Neural crest cell (in vitro differentiated cells): Measurements from ENCODE around the gene PNMA8B. TPM values are rescaled to one million over a fixed set of nuclear protein-coding genes. Genes with fewer than 3 reads are reported as not detected.

Source experiments
- DNase-seq: peaks from one replicate; pipeline ENCODE4 v3.0.0; 2021; ENCODE audit warnings: low read depth, mixed read lengths, low spot score
- H3K27ac Mint-ChIP-seq: one replicate; pipeline ENCODE4 v1.8.0; 2021; ENCODE audit warnings: mild to moderate bottlenecking, mixed read lengths; ENCODE audit not compliant: unreplicated experiment
- H3K27me3 Mint-ChIP-seq: 2 replicates; pipeline ENCODE4 v1.8.0; 2021; ENCODE audit warnings: low read depth, mild to moderate bottlenecking, mixed read lengths
- H3K36me3 Mint-ChIP-seq: 2 replicates; pipeline ENCODE4 v1.8.0; 2021; ENCODE audit warnings: low read depth, mild to moderate bottlenecking, mixed read lengths
- H3K4me1 Mint-ChIP-seq: 2 replicates; pipeline ENCODE4 v1.8.0; 2021; ENCODE audit warnings: mixed read lengths
- H3K4me3 Mint-ChIP-seq: one replicate; pipeline ENCODE4 v1.8.0; 2021; ENCODE audit warnings: mild to moderate bottlenecking, mixed read lengths
- H3K9me3 Mint-ChIP-seq: 2 replicates; pipeline ENCODE4 v1.8.0; 2021; ENCODE audit warnings: mixed read lengths
- total RNA-seq: library from RNA; stranded (reverse); gene quantifications from 2 replicates; pipeline ENCODE4 v1.2.1, GENCODE V29; 2021
- TF ChIP-seq, protein P1 (sequence below): fragments of 200-600 bp; sonication (generic); conservative IDR thresholded peaks from 2 replicates; pipeline ENCODE4 v1.5.0; 2021; ENCODE audit warnings: antibody characterized with exemption, mild to moderate bottlenecking

PNMA8B gene
- total RNA-seq, 1 donor from 2014 or later = 4.6 TPM

DNA sequence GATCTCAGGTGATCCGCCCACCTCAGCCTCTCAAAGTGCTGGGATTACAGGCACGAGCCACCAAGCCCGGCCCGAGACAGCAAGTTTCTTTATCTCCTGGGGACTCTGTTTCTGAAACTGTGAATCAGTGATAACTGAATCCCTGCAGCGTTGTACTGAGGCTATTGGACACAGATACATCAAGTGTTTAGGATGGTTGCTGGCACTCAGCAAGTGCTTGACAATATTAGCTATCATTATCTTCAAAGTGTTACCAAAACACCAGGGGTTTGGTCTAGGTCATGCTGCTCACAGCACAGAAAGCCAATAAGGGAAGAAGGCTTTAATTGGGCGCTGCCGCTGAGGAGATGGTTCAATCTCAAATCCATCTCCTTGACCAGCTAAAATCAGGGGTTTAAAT, 46.4 kb downstream of the PNMA8B start:
- DNase-seq = no peak
- TF ChIP-seq, protein P1, sequence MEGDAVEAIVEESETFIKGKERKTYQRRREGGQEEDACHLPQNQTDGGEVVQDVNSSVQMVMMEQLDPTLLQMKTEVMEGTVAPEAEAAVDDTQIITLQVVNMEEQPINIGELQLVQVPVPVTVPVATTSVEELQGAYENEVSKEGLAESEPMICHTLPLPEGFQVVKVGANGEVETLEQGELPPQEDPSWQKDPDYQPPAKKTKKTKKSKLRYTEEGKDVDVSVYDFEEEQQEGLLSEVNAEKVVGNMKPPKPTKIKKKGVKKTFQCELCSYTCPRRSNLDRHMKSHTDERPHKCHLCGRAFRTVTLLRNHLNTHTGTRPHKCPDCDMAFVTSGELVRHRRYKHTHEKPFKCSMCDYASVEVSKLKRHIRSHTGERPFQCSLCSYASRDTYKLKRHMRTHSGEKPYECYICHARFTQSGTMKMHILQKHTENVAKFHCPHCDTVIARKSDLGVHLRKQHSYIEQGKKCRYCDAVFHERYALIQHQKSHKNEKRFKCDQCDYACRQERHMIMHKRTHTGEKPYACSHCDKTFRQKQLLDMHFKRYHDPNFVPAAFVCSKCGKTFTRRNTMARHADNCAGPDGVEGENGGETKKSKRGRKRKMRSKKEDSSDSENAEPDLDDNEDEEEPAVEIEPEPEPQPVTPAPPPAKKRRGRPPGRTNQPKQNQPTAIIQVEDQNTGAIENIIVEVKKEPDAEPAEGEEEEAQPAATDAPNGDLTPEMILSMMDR = no peak
- Mint-ChIP-seq H3K4me1 (peaks cover 16% of the 10 kb centered on the region), H3K27ac (no peak overlapping the region), H3K36me3 (peaks cover 6% of the 10 kb centered on the region), H3K4me3 (no peak overlapping the region), H3K9me3 (peaks cover 7% of the 10 kb centered on the region), H3K27me3 (no peaks in the 10 kb centered on the region)

DNA sequence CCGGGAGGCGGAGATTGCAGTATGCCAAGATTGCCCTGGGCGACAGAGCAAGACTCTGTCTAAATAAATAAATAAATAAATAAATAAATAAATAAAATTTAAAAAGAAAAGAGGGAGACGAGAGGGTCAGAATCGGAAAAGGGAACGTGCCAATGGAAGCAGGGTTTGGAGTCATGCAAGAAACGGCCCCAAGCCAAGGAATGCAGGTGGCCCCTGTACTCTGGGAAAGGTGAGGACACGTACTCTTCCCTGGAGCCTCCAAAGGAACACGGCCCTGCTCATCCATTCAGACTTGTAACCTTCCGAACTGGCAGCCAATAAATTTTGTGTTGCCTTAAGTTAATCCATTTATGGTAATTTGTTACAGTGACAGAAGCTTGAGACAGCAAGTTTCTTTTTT, 47.1 kb downstream of the PNMA8B start:
- TF ChIP-seq, protein P1 = no peak
- H3K27me3 Mint-ChIP-seq = no peaks in the 10 kb centered on the region
- peaks cover 7% of the 10 kb centered on the region for H3K9me3 Mint-ChIP-seq
- DNase-seq = no peak
- no peak overlapping the region for H3K4me3 Mint-ChIP-seq
- peaks cover 16% of the 10 kb centered on the region for H3K4me1 Mint-ChIP-seq
- no peak overlapping the region for H3K27ac Mint-ChIP-seq
- H3K36me3 Mint-ChIP-seq = peaks cover 6% of the 10 kb centered on the region

DNA sequence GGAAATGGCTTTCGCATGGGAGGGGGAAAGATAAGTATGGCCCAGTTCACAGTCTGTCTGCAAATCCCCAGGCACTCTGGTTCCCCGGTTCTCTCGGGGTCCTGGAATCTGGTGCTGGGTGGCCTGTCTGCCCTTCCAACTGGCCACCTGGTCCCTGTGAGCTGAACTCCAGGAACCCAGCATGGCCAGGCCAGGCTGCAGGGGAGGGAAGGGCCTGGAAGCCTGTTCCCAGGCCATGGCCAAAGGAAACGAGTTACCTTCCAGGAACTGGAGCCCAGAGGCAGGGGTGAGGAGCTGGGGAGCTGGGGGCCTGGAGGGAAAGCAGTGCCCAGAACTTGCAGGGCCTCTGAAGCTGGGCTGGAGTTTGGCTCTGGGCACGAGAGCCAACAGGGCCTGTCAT, 47.8 kb downstream of the PNMA8B start:
- Mint-ChIP-seq H3K4me3 (no peak overlapping the region), H3K9me3 (peaks cover 7% of the 10 kb centered on the region), H3K4me1 (peaks cover 16% of the 10 kb centered on the region), H3K27me3 (no peaks in the 10 kb centered on the region), H3K27ac (no peak overlapping the region), H3K36me3 (peaks cover 6% of the 10 kb centered on the region)
- DNase-seq = no peak
- TF ChIP-seq, protein P1 = no peak

DNA sequence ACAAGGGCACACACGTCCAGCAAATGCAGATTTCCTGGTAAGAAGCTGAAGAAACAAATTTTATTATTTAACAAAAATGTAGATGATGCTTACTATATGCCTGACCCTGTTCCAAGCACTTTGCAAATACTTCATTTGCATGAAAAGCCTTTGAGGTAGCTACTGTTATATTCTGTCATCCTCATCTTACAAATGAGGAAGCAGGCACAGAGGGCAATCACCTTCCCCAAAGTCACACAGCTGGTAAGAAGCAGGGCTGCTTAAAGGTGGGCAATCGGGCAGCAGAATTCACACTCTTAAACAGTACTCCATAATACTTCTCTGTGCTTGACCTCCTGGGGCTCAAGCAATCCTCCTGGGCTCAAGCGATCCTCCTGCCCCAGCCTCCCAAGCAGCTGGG, 48.7 kb downstream of the PNMA8B start:
- Mint-ChIP-seq H3K36me3 (peaks cover 6% of the 10 kb centered on the region), H3K27ac (no peak overlapping the region), H3K4me3 (no peak overlapping the region), H3K9me3 (peaks cover 7% of the 10 kb centered on the region), H3K27me3 (no peaks in the 10 kb centered on the region), H3K4me1 (peaks cover 12% of the 10 kb centered on the region)
- DNase-seq = no peak
- TF ChIP-seq, protein P1 = no peak

DNA sequence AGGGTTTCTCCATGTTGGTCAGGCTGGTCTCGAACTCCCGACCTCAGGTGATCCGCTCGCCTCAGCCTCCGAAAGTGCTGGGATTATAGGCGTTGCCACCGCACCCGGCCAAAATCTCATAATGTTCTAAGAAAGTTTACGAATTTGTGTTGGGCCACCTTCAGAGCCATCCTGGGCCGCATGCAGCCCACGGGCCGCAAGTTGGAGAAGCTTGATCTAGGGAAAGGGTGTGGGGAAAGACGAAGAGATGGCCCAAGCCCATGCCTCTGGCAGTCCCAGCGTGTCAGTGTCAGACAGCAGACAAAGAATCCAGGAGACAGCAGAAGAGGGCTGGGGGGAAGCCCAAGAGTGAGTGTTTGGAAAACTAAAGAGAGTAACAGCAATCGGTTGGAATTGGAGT, 49.6 kb downstream of the PNMA8B start:
- TF ChIP-seq, protein P1 = no peak
- Mint-ChIP-seq H3K4me3 (no peak overlapping the region), H3K9me3 (peaks cover 7% of the 10 kb centered on the region), H3K27me3 (no peaks in the 10 kb centered on the region), H3K27ac (no peak overlapping the region), H3K36me3 (peaks cover 6% of the 10 kb centered on the region), H3K4me1 (peaks cover 5% of the 10 kb centered on the region)
- DNase-seq = no peak
